B cell (primary cell): ENCODE results near the gene PCSK9. TPM values are rescaled to one million over a fixed set of nuclear protein-coding genes. Genes with fewer than 3 reads are reported as not detected.

Experiments
- ATAC-seq: fragments of 200-7000 bp; cut with Tn5 transposase; one replicate; pipeline ENCODE4 v1.10.0; 2021; ENCODE audit warnings: low read depth, mild to moderate bottlenecking, moderate number of reproducible peaks, moderate library complexity
- CTCF ChIA-PET: fragments of 350-600 bp; sonication (Branson Sonifier 250); formaldehyde crosslinking; loops from one replicate; lab custom pipeline; 2021; ENCODE audit warnings: antibody characterized with exemption, inconsistent platforms; lab: Charles Lee
- POLR2A ChIA-PET: fragments of 350-600 bp; sonication (Branson Sonifier 250); formaldehyde crosslinking; loops from one replicate; lab custom pipeline; 2021; ENCODE audit warnings: antibody characterized with exemption; lab: Charles Lee
- DNase-seq: peaks from one replicate; pipeline ENCODE4 v3.0.0; 2013
- H2AFZ ChIP-seq: 2 replicates; pipeline ENCODE4 v1.6.1; 2012; ENCODE audit warnings: mild to moderate bottlenecking, low read depth, low read length; ENCODE audit not compliant: insufficient read depth, poor library complexity, severe bottlenecking
- H3K27ac ChIP-seq, 2 donors: 1 replicate in 1 of 2; 2 replicates in 1 of 2; pipeline ENCODE4 v1.5.1; 2012 to 2013; ENCODE audit warnings: low read length in 2 of 2, mild to moderate bottlenecking in 2 of 2, moderate library complexity in 1 of 2
- H3K27me3 ChIP-seq, 4 experiments: fragments of 200-600 bp in 1 of 4; sonication (generic) in 1 of 4; replicated peaks in 1 of 4; 1 replicate in 2 of 4; 2 replicates in 2 of 4; pipeline versions ENCODE4 v1.6.1 to v1.7.0; 2013 to 2016; ENCODE audit warnings: low read length in 3 of 4, mild to moderate bottlenecking in 2 of 4, mixed read lengths in 1 of 4, moderate library complexity in 1 of 4; ENCODE audit not compliant: insufficient read depth in 4 of 4, control insufficient read depth in 3 of 4; ENCODE audit errors: control extremely low read depth in 1 of 4
- H3K36me3 ChIP-seq, 2 experiments: replicated peaks in 1 of 2; 1 replicate in 1 of 2; 2 replicates in 1 of 2; pipeline versions ENCODE4 v1.6.1 to v1.7.1; 2013; ENCODE audit warnings: low read length in 1 of 2; ENCODE audit not compliant: insufficient read depth in 2 of 2, control insufficient read depth in 1 of 2; ENCODE audit errors: control extremely low read depth in 1 of 2, extremely low read depth in 1 of 2
- H3K4me1 ChIP-seq, 2 donors: fragments of 200-600 bp in 1 of 2; sonication (generic) in 1 of 2; 1 replicate in 1 of 2; 2 replicates in 1 of 2; pipeline versions ENCODE4 v1.5.1 to v1.6.1; 2013 to 2017; ENCODE audit warnings: low read length in 2 of 2; ENCODE audit not compliant: control insufficient read depth in 2 of 2, insufficient read depth in 2 of 2
- H3K4me2 ChIP-seq: replicated peaks from 2 replicates; pipeline ENCODE3; 2012; ENCODE audit warnings: mild to moderate bottlenecking, low read depth, low read length; ENCODE audit not compliant: poor library complexity, severe bottlenecking
- H3K4me3 ChIP-seq, 5 experiments: fragments of 200-600 bp in 1 of 5; sonication (generic) in 1 of 5; 1 replicate in 3 of 5; 2 replicates in 2 of 5; pipeline versions ENCODE4 v1.5.1 to v1.7.0; 2011 to 2016; ENCODE audit warnings: low read length in 4 of 5, mild to moderate bottlenecking in 4 of 5, low read depth in 2 of 5, control low read depth in 1 of 5, moderate library complexity in 1 of 5; ENCODE audit not compliant: insufficient read depth in 1 of 5; ENCODE audit errors: control extremely low read depth in 1 of 5, extremely low read depth in 1 of 5
- H3K79me2 ChIP-seq: fragments of 200-600 bp; sonication (generic); one replicate; pipeline ENCODE4 v1.6.0; 2016; ENCODE audit warnings: low read length; ENCODE audit not compliant: control insufficient read depth, insufficient read depth
- H3K9ac ChIP-seq: fragments of 200-600 bp; sonication (generic); 2 replicates; pipeline ENCODE4 v1.6.1; 2017; ENCODE audit warnings: mild to moderate bottlenecking, low read length, moderate library complexity
- H3K9me3 ChIP-seq, 3 donors: one replicate each; pipeline versions ENCODE4 v1.6.1 to v1.7.1; 2013; ENCODE audit warnings: low read length in 2 of 3; ENCODE audit not compliant: control insufficient read depth in 2 of 3, insufficient read depth in 1 of 3; ENCODE audit errors: control extremely low read depth in 1 of 3
- H4K20me1 ChIP-seq: 2 replicates; pipeline ENCODE4 v1.6.0; 2012; ENCODE audit warnings: mild to moderate bottlenecking, low read length; ENCODE audit not compliant: insufficient read depth, control insufficient read depth, poor library complexity, severe bottlenecking
- H3K27ac Mint-ChIP-seq: one replicate; pipeline ENCODE4 v1.8.0; 2021; ENCODE audit warnings: mixed read lengths
- H3K27me3 Mint-ChIP-seq: one replicate; pipeline ENCODE4 v1.8.0; 2021; ENCODE audit warnings: mixed read lengths
- H3K4me1 Mint-ChIP-seq: one replicate; pipeline ENCODE4 v1.8.0; 2021; ENCODE audit warnings: mixed read lengths
- H3K4me3 Mint-ChIP-seq: one replicate; pipeline ENCODE4 v1.8.0; 2021; ENCODE audit warnings: mixed read lengths
- H3K9me3 Mint-ChIP-seq: one replicate; pipeline ENCODE4 v1.8.0; 2022; ENCODE audit warnings: mixed read lengths; ENCODE audit not compliant: insufficient read depth
- EZH2 ChIP-seq: IDR thresholded peaks from 2 replicates; pipeline ENCODE4 v1.6.1; 2012; ENCODE audit warnings: borderline replicate concordance, low read depth, mild to moderate bottlenecking, moderate library complexity, low read length; ENCODE audit not compliant: insufficient read depth, poor library complexity, severe bottlenecking
- WGBS: methylation state at CpG from one replicate; pipeline ENCODE4 v1.1.5; 2013; ENCODE audit warnings: missing lambda C conversion rate; ENCODE audit not compliant: insufficient coverage; 5-methylcytosine and 5-hydroxymethylcytosine counted together
- intact Hi-C: fragments of 100-400 bp; cut with micrococcal nuclease; formaldehyde crosslinking; loops from one replicate; pipeline ENCODE4 v1.10.0; 2022
- polyA plus RNA-seq: library from polyadenylated mRNA; depleted of rRNA; stranded (reverse); fragments of >200 nt; gene quantifications from 2 replicates; pipeline ENCODE4 v1.2.3, GENCODE V29; 2012
- total RNA-seq, 2 donors: library from RNA; stranded (reverse); fragments of 120-200 nt in 1 of 2; gene quantifications; 1 replicate in 1 of 2; 2 replicates in 1 of 2; pipeline versions ENCODE4 v1.2.3 to v1.2.4, GENCODE V29; 2013 to 2022
- TF ChIP-seq, protein P1 (sequence below): fragments of 200-600 bp; IDR thresholded peaks from one replicate; pipeline ENCODE4 v1.8.0; 2022; ENCODE audit warnings: antibody characterized with exemption, mild to moderate bottlenecking

PCSK9 gene
- total and polyA plus RNA-seq, 2 donors (not counting 1 experiment from before 2014, with no cell fraction given), result not detected

DNA sequence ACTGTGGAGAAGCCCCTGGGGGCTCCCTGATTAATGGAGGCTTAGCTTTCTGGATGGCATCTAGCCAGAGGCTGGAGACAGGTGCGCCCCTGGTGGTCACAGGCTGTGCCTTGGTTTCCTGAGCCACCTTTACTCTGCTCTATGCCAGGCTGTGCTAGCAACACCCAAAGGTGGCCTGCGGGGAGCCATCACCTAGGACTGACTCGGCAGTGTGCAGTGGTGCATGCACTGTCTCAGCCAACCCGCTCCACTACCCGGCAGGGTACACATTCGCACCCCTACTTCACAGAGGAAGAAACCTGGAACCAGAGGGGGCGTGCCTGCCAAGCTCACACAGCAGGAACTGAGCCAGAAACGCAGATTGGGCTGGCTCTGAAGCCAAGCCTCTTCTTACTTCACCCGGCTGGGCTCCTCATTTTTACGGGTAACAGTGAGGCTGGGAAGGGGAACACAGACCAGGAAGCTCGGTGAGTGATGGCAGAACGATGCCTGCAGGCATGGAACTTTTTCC is 24.8 kb downstream of the PCSK9 start:
- H3K27me3 ChIP-seq, result no peaks in the 10 kb centered on the region
- H3K27ac ChIP-seq, result no peak overlapping the region
- no peaks in the 10 kb centered on the region for H3K27me3 Mint-ChIP-seq
- H3K36me3 ChIP-seq, result peaks cover 0 to 29% of the 10 kb centered on the region in 2 experiments
- H3K79me2 ChIP-seq, result no peaks in the 10 kb centered on the region
- H3K9me3 ChIP-seq, result no peaks in the 10 kb centered on the region
- intact Hi-C loops, result no loop called here
- H3K9ac ChIP-seq, result no peak overlapping the region
- ATAC-seq (peak; percentile 39), DNase-seq (no peak)
- CTCF ChIA-PET, result no interaction called here
- no peaks in the 10 kb centered on the region for H3K9me3 Mint-ChIP-seq
- no peaks in the 10 kb centered on the region for H3K4me1 Mint-ChIP-seq
- POLR2A ChIA-PET, result no interaction called here
- H3K27ac Mint-ChIP-seq, result no peak overlapping the region
- H4K20me1 ChIP-seq, result no peaks in the 10 kb centered on the region
- no peak overlapping the region for H3K4me3 ChIP-seq
- H3K4me2 ChIP-seq, result no peak overlapping the region
- H3K4me1 ChIP-seq, result no peaks in the 10 kb centered on the region
- H3K4me3 Mint-ChIP-seq, result no peak overlapping the region
- TF ChIP-seq, protein P1, sequence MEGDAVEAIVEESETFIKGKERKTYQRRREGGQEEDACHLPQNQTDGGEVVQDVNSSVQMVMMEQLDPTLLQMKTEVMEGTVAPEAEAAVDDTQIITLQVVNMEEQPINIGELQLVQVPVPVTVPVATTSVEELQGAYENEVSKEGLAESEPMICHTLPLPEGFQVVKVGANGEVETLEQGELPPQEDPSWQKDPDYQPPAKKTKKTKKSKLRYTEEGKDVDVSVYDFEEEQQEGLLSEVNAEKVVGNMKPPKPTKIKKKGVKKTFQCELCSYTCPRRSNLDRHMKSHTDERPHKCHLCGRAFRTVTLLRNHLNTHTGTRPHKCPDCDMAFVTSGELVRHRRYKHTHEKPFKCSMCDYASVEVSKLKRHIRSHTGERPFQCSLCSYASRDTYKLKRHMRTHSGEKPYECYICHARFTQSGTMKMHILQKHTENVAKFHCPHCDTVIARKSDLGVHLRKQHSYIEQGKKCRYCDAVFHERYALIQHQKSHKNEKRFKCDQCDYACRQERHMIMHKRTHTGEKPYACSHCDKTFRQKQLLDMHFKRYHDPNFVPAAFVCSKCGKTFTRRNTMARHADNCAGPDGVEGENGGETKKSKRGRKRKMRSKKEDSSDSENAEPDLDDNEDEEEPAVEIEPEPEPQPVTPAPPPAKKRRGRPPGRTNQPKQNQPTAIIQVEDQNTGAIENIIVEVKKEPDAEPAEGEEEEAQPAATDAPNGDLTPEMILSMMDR, result peak; percentile 16
- TF ChIP-seq EZH2, result no peak
- 68% methylated on average over 7 of the region's 12 CpGs for WGBS
- H2AFZ ChIP-seq, result no peak overlapping the region

DNA sequence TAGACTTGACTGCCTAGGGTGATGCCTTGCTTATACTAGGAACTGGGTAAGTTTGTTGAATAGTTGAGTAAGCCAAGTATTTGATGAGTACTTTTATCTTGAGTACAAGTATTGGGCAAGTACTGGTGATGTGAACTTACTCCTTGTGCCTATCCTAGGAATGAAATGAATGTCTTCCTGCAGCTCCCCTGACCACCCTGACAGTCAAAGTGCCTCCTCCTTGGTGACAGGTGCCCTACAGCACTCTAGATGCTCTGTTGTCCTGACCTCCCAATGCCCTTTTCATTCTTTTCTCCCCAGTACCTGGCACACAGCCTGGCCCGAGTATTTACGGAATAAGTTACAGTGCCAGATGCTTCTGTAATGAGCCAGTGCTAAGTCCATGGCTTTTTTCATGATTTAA is 25.5 kb downstream of the PCSK9 start:
- H4K20me1 ChIP-seq, result no peaks in the 10 kb centered on the region
- no peak overlapping the region for H2AFZ ChIP-seq
- H3K27ac ChIP-seq, result no peak overlapping the region
- no peaks in the 10 kb centered on the region for H3K9me3 ChIP-seq
- H3K27me3 ChIP-seq, result no peaks in the 10 kb centered on the region
- H3K4me1 ChIP-seq, result no peaks in the 10 kb centered on the region
- Mint-ChIP-seq H3K27me3 (no peaks in the 10 kb centered on the region), H3K9me3 (no peaks in the 10 kb centered on the region), H3K27ac (no peak overlapping the region), H3K4me3 (no peak overlapping the region), H3K4me1 (no peaks in the 10 kb centered on the region)
- H3K4me2 ChIP-seq, result no peak overlapping the region
- CTCF ChIA-PET, result interaction anchor here (1.3 kb wide), 1 partner anchor 12 kb away, joined by 3 read pairs; no protein-coding TSS in a partner anchor
- H3K4me3 ChIP-seq, result no peak overlapping the region
- intact Hi-C loops, result no loop called here
- POLR2A ChIA-PET, result no interaction called here
- no peak for ATAC-seq
- WGBS, result 100% methylated on average over 2 of the region's 2 CpGs
- H3K79me2 ChIP-seq, result no peaks in the 10 kb centered on the region
- peaks cover 0 to 36% of the 10 kb centered on the region in 2 experiments for H3K36me3 ChIP-seq
- TF ChIP-seq, protein P1, result no peak
- no peak for TF ChIP-seq EZH2
- no peak for DNase-seq
- no peak overlapping the region for H3K9ac ChIP-seq
